ENCODE measurements around the gene NSL1.

- TF ChIP-seq, protein P1, sequence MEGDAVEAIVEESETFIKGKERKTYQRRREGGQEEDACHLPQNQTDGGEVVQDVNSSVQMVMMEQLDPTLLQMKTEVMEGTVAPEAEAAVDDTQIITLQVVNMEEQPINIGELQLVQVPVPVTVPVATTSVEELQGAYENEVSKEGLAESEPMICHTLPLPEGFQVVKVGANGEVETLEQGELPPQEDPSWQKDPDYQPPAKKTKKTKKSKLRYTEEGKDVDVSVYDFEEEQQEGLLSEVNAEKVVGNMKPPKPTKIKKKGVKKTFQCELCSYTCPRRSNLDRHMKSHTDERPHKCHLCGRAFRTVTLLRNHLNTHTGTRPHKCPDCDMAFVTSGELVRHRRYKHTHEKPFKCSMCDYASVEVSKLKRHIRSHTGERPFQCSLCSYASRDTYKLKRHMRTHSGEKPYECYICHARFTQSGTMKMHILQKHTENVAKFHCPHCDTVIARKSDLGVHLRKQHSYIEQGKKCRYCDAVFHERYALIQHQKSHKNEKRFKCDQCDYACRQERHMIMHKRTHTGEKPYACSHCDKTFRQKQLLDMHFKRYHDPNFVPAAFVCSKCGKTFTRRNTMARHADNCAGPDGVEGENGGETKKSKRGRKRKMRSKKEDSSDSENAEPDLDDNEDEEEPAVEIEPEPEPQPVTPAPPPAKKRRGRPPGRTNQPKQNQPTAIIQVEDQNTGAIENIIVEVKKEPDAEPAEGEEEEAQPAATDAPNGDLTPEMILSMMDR (IDR thresholded peaks at IDR 0.05), result no peak
- TF ChIP-seq POLR2A (IDR thresholded peaks at IDR 0.05), result no peak
- no peak for TF ChIP-seq POLR2AphosphoS5 (IDR thresholded peaks at IDR 0.05)
- TF ChIP-seq EP300 (IDR thresholded peaks at IDR 0.05), result no peak
Observed at GRCh38 chr1:212684521-212685090, 107.0 kb downstream of the NSL1 start.
